Measurements from ENCODE around the gene VTCN1. TPM values are rescaled to one million over a fixed set of nuclear protein-coding genes. Genes with fewer than 3 reads are reported as not detected.

VTCN1 gene
- total RNA-seq, 1 experiment from 2014 or later: not detected

- TF ChIP-seq E2F4 (CRISPR knock-in tag; IDR thresholded peaks at IDR 0.05; ENCODE audit: borderline replicate concordance, low read depth) (no peak), ZNF671 (CRISPR knock-in tag; IDR thresholded peaks at IDR 0.05) (no peak), TP53 (CRISPR knock-in tag; IDR thresholded peaks at IDR 0.05) (no peak), HMGA2 (CRISPR knock-in tag; IDR thresholded peaks at IDR 0.05) (no peak), ZNF138 (CRISPR knock-in tag; conservative IDR thresholded peaks at IDR 0.05) (no peak), FOXP1 (CRISPR knock-in tag; IDR thresholded peaks at IDR 0.05; ENCODE audit: borderline replicate concordance) (no peak), SMAD4 (CRISPR knock-in tag; IDR thresholded peaks at IDR 0.05) (no peak), EMX1 (CRISPR knock-in tag; IDR thresholded peaks at IDR 0.05) (no peak), ZNF425 (CRISPR knock-in tag; conservative IDR thresholded peaks at IDR 0.05) (no peak), NFATC4 (CRISPR knock-in tag; IDR thresholded peaks at IDR 0.05) (no peak)
Observed at GRCh38 chr1:117147856-117148588, 62.7 kb downstream of the VTCN1 start (continued).

- ChIA-PET POLR2A (no interaction called here), CTCF (interaction anchor here (0.7 to 2.4 kb wide), 2 partner anchors 25 to 137 kb away, joined by 3 to 7 read pairs; no protein-coding TSS in a partner anchor)
- no peak for TF ChIP-seq KAT7 (CRISPR knock-in tag; IDR thresholded peaks at IDR 0.05; ENCODE audit: borderline replicate concordance)
- no peak for TF ChIP-seq ZNF138 (CRISPR knock-in tag; conservative IDR thresholded peaks at IDR 0.05)
- TF ChIP-seq HMGA2 (CRISPR knock-in tag; IDR thresholded peaks at IDR 0.05): no peak
- TF ChIP-seq CDX4 (CRISPR knock-in tag; IDR thresholded peaks at IDR 0.05; ENCODE audit: borderline replicate concordance): no peak
- TF ChIP-seq, protein P1, sequence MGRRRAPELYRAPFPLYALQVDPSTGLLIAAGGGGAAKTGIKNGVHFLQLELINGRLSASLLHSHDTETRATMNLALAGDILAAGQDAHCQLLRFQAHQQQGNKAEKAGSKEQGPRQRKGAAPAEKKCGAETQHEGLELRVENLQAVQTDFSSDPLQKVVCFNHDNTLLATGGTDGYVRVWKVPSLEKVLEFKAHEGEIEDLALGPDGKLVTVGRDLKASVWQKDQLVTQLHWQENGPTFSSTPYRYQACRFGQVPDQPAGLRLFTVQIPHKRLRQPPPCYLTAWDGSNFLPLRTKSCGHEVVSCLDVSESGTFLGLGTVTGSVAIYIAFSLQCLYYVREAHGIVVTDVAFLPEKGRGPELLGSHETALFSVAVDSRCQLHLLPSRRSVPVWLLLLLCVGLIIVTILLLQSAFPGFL (CRISPR knock-in tag; IDR thresholded peaks at IDR 0.05; ENCODE audit: borderline replicate concordance): no peak
- TF ChIP-seq SMAD3 (CRISPR knock-in tag; IDR thresholded peaks at IDR 0.05; ENCODE audit: borderline replicate concordance): no peak
- TF ChIP-seq TP53 (CRISPR knock-in tag; IDR thresholded peaks at IDR 0.05): no peak
- TF ChIP-seq GRHL2 (CRISPR knock-in tag; IDR thresholded peaks at IDR 0.05; ENCODE audit: insufficient replicate concordance, severe bottlenecking): no peak
- TF ChIP-seq ZBTB21 (CRISPR knock-in tag; IDR thresholded peaks at IDR 0.05; ENCODE audit: borderline replicate concordance): no peak
- TF ChIP-seq ZNF425 (CRISPR knock-in tag; conservative IDR thresholded peaks at IDR 0.05): no peak
- TF ChIP-seq GTF2I (CRISPR knock-in tag; conservative IDR thresholded peaks at IDR 0.05): no peak
- TF ChIP-seq FOXP1 (CRISPR knock-in tag; IDR thresholded peaks at IDR 0.05; ENCODE audit: borderline replicate concordance): no peak
- TF ChIP-seq, protein P2, sequence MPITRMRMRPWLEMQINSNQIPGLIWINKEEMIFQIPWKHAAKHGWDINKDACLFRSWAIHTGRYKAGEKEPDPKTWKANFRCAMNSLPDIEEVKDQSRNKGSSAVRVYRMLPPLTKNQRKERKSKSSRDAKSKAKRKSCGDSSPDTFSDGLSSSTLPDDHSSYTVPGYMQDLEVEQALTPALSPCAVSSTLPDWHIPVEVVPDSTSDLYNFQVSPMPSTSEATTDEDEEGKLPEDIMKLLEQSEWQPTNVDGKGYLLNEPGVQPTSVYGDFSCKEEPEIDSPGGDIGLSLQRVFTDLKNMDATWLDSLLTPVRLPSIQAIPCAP (CRISPR knock-in tag; IDR thresholded peaks at IDR 0.05): no peak
- TF ChIP-seq CREM (CRISPR knock-in tag; IDR thresholded peaks at IDR 0.05): no peak
- TF ChIP-seq, protein P3, sequence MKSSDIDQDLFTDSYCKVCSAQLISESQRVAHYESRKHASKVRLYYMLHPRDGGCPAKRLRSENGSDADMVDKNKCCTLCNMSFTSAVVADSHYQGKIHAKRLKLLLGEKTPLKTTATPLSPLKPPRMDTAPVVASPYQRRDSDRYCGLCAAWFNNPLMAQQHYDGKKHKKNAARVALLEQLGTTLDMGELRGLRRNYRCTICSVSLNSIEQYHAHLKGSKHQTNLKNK (CRISPR knock-in tag; IDR thresholded peaks at IDR 0.05): no peak
- TF ChIP-seq OVOL2 (CRISPR knock-in tag; IDR thresholded peaks at IDR 0.05; ENCODE audit: borderline replicate concordance): no peak
- no peak for TF ChIP-seq FOXK1 (CRISPR knock-in tag; IDR thresholded peaks at IDR 0.05)
- Mint-ChIP-seq H3K9me3 (peaks cover 14% of the 10 kb centered on the region), H3K4me3 (no peak overlapping the region), H3K4me1 (peaks cover 17% of the 10 kb centered on the region), H3K36me3 (peaks cover 11% of the 10 kb centered on the region), H3K27me3 (ENCODE audit: low read depth) (no peaks in the 10 kb centered on the region), H3K27ac (no peak overlapping the region)
- ATAC-seq (no peak), DNase-seq (ENCODE audit: low spot score) (no peak)
Observed at GRCh38 chr1:117147341-117147831, 63.3 kb downstream of the VTCN1 start.

All from WTC11 (cell line).